HepG2 (cell line): ENCODE data around the gene SLITRK6. TPM values are rescaled to one million over a fixed set of nuclear protein-coding genes. Genes with fewer than 3 reads are reported as not detected.

ENCODE experiments used
- ATAC-seq: fragments of 200-7000 bp; cut with Tn5 transposase; 3 replicates; pipeline ENCODE4 v1.9.1; 2020; ENCODE audit warnings: mild to moderate bottlenecking, moderate library complexity
- BruUV-seq: library from RNA; stranded (reverse); fragments of 400-500 nt; replicated peaks from 2 replicates; lab custom pipeline; 2021; lab: Mats Ljungman, UMichigan
- CTCF ChIA-PET: fragments of 300-600 bp; formaldehyde crosslinking; extraction: SDS; loops from one replicate; lab custom pipeline; 2021; ENCODE audit warnings: low total read pairs, inconsistent platforms, low intra/inter-chr PET ratio; lab: Yijun Ruan, JAX
- POLR2A ChIA-PET: fragments of 350-600 bp; sonication (Branson Sonifier 250); formaldehyde crosslinking; loops from one replicate; lab custom pipeline; 2020; ENCODE audit warnings: antibody characterized with exemption, inconsistent platforms; lab: Yijun Ruan, JAX
- DNase-seq: peaks from one replicate; pipeline ENCODE4 v3.0.0-alpha.2; 2015; ENCODE audit warnings: low spot score
- FAIRE-seq: peaks from 3 replicates; lab custom pipeline; 2011; peaks lifted over from hg19 to GRCh38; lab: Jason Lieb, UNC
- H2AFZ ChIP-seq: one replicate; pipeline ENCODE4 v1.6.1; 2011; ENCODE audit warnings: low read length, inconsistent platforms
- H3K27ac ChIP-seq: fragments of 300-600 bp; 3 replicates; pipeline ENCODE4 v1.8.0; 2011; ENCODE audit warnings: mixed run types, mild to moderate bottlenecking, mixed read lengths, low read length, inconsistent platforms; ENCODE audit not compliant: insufficient read depth; ENCODE audit errors: extremely low read length
- H3K27me3 ChIP-seq, 2 experiments: fragments of 200-600 bp in 1 of 2; 2 replicates in 1 of 2; 3 replicates in 1 of 2; pipeline versions ENCODE4 v1.6.0 to v1.8.0; 2011; ENCODE audit warnings: low read length in 2 of 2, mild to moderate bottlenecking in 2 of 2, moderate library complexity in 2 of 2, inconsistent platforms in 1 of 2; ENCODE audit not compliant: insufficient read depth in 2 of 2, control insufficient read depth in 1 of 2
- H3K36me3 ChIP-seq, 2 experiments: fragments of 200-600 bp in 1 of 2; replicated peaks in 1 of 2; 2 replicates in 1 of 2; 3 replicates in 1 of 2; pipeline versions ENCODE4 v1.5.1 to v1.8.0; 2011; ENCODE audit warnings: low read length in 2 of 2, inconsistent platforms in 1 of 2; ENCODE audit not compliant: insufficient read depth in 2 of 2, control insufficient read depth in 1 of 2
- H3K4me1 ChIP-seq: 2 replicates; pipeline ENCODE4 v1.5.1; 2012; ENCODE audit warnings: low read length, inconsistent platforms; ENCODE audit not compliant: insufficient read depth
- H3K4me2 ChIP-seq: 2 replicates; pipeline ENCODE4 v1.6.0; 2011; ENCODE audit warnings: low read depth, low read length, inconsistent platforms
- H3K4me3 ChIP-seq, 3 experiments: fragments of 200-600 bp in 1 of 3; sonication (generic), shearing (Covaris generic) in 1 of 3; replicated peaks in 1 of 3; 2 replicates each; pipeline ENCODE4 v1.5.1; 2011 to 2016; ENCODE audit warnings: low read length in 3 of 3, inconsistent platforms in 2 of 3, low read depth in 2 of 3, mild to moderate bottlenecking in 2 of 3, control low read depth in 1 of 3, mixed read lengths in 1 of 3; ENCODE audit not compliant: insufficient read depth in 1 of 3
- H3K79me2 ChIP-seq: one replicate; pipeline ENCODE4 v1.6.1; 2011; ENCODE audit warnings: low read length, inconsistent platforms; ENCODE audit not compliant: insufficient read depth
- H3K9ac ChIP-seq: 2 replicates; pipeline ENCODE4 v1.6.0; 2011; ENCODE audit warnings: mild to moderate bottlenecking, low read depth, low read length, inconsistent platforms; ENCODE audit not compliant: insufficient read depth
- H3K9me3 ChIP-seq: 2 replicates; pipeline ENCODE4 v1.5.1; 2012; ENCODE audit warnings: mild to moderate bottlenecking, low read length
- H4K20me1 ChIP-seq: 2 replicates; pipeline ENCODE4 v1.6.0; 2011; ENCODE audit warnings: inconsistent platforms, mild to moderate bottlenecking, low read length, moderate library complexity; ENCODE audit not compliant: insufficient read depth
- ASH2L ChIP-seq: fragments of 300-600, 200-600 bp; sonication (generic); IDR thresholded peaks from 2 replicates; pipeline ENCODE4 v1.7.0; 2017; ENCODE audit warnings: low read depth, mild to moderate bottlenecking, moderate library complexity, mixed read lengths, low read length; ENCODE audit not compliant: insufficient read length
- GFI1 ChIP-seq: sonication (generic); formaldehyde crosslinking; IDR thresholded peaks from 2 replicates; pipeline ENCODE4 v1.5.0; 2020; ENCODE audit warnings: missing genetic modification reagents, mild to moderate bottlenecking, borderline replicate concordance
- HNRNPK ChIP-seq: fragments of 200-400 bp; formaldehyde crosslinking; IDR thresholded peaks from 2 replicates; pipeline ENCODE4 v1.6.1; 2018; ENCODE audit warnings: low read length, low read depth, moderate library complexity, mild to moderate bottlenecking; ENCODE audit not compliant: poor library complexity, severe bottlenecking
- PRPF4 ChIP-seq: fragments of 200-400 bp; formaldehyde crosslinking; IDR thresholded peaks from 2 replicates; pipeline ENCODE4 v1.6.1; 2016; ENCODE audit warnings: low read length, low read depth; ENCODE audit not compliant: poor library complexity, severe bottlenecking
- RNF2 ChIP-seq: fragments of 450-650 bp; conservative IDR thresholded peaks from 2 replicates; pipeline ENCODE4 v1.6.1; 2016; ENCODE audit warnings: low read depth
- SP140L ChIP-seq: sonication (generic); formaldehyde crosslinking; IDR thresholded peaks from 2 replicates; pipeline ENCODE4 v1.4.0; 2020; ENCODE audit warnings: missing genetic modification reagents, borderline replicate concordance
- SUZ12 ChIP-seq: fragments of 150-350 bp; IDR thresholded peaks from 2 replicates; pipeline ENCODE4 v1.6.1; 2014; ENCODE audit warnings: low read depth, low read length
- ZNF564 ChIP-seq: sonication (generic); formaldehyde crosslinking; IDR thresholded peaks from 2 replicates; pipeline ENCODE4 v1.8.1; 2023; ENCODE audit warnings: mild to moderate bottlenecking, missing genetic modification reagents
- WGBS: methylation state at CpG from one replicate; pipeline ENCODE4 v1.1.6; 2017; ENCODE audit warnings: low lambda C conversion rate; 5-methylcytosine and 5-hydroxymethylcytosine counted together
- in situ Hi-C: cut with HindIII; loops from 2 replicates; pipeline ENCODE4 v1.10.0; 2017; ENCODE audit warnings: low pct_unique_long_range_greater_than_20kb; ENCODE audit not compliant: extremely low pct_ligation_motif_present
- intact Hi-C: fragments of 100-400 bp; cut with micrococcal nuclease; formaldehyde crosslinking; loops from one replicate; pipeline ENCODE4 v1.10.0; 2022; ENCODE audit not compliant: unreplicated experiment
- polyA plus RNA-seq, 8 experiments: library from polyadenylated mRNA; depleted of rRNA in 3 of 8; stranded (reverse) in 7 of 8; unstranded in 1 of 8; fragments of >200 nt; fragmentation: Illumina TruSeq in 4 of 8; extraction: Trizol in 4 of 8; gene quantifications; 2 replicates each; pipeline versions ENCODE4 v1.2.1 to v1.2.3, GENCODE V29; 2011 to 2016; ENCODE audit warnings: low read depth in 4 of 8, missing spikeins in 1 of 8, mixed read lengths in 1 of 8; ENCODE audit not compliant: insufficient read depth in 1 of 8
- total RNA-seq, 5 experiments: library from RNA; depleted of rRNA; stranded (reverse); fragments of >200 nt; fragmentation: Illumina TruSeq; extraction: Trizol; gene quantifications; 2 replicates each; pipeline ENCODE4 v1.2.3, GENCODE V29; 2016; ENCODE audit warnings: low read depth in 1 of 5
- TF ChIP-seq, protein P1 (sequence below): IDR thresholded peaks from 2 replicates; pipeline ENCODE4 v1.6.1; 2016
- TF ChIP-seq, protein P2 (sequence below): sonication (generic); formaldehyde crosslinking; IDR thresholded peaks from 2 replicates; pipeline ENCODE4 v1.4.0; 2020; ENCODE audit warnings: missing genetic modification reagents

The SLITRK6 gene
- total and polyA plus RNA-seq, 2 of the 13 experiments (the other 11 are each of a cell fraction or from before 2014, with no cell fraction given) = not detected

DNA sequence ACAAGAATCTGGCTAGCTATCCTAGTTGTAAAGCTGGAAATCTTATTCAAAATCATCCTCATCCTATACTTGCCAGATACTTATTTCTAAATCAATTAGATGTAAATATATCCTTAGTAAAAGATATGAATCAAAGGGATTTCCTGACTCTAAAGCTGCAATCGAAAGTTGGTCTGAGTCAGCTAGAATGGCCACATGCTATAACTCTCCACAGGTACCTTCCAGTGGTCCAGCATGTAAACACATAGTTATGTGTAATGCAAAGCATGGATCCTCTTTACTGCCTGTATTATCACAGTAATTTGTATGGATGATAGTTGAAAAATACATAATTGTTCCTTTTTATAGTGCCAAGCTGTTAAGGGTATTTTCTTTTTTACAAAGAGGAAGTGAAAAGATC is 27.4 kb downstream of the SLITRK6 start:
- no peaks in the 10 kb centered on the region for H3K36me3 ChIP-seq
- CTCF ChIA-PET = no interaction called here
- no TSS peak for BruUV-seq
- in situ Hi-C loops = no loop called here
- WGBS = 0% methylated on average over 1 of the region's 1 CpG
- H2AFZ ChIP-seq = no peak overlapping the region
- no peaks in the 10 kb centered on the region for H4K20me1 ChIP-seq
- intact Hi-C loops = no loop called here
- no peak overlapping the region for H3K4me3 ChIP-seq
- H3K9me3 ChIP-seq = no peaks in the 10 kb centered on the region
- FAIRE-seq = no peak
- H3K79me2 ChIP-seq = no peaks in the 10 kb centered on the region
- ATAC-seq = no peak
- DNase-seq = no peak
- no peak overlapping the region for H3K27ac ChIP-seq
- H3K4me2 ChIP-seq = no peak overlapping the region
- H3K9ac ChIP-seq = no peak overlapping the region
- POLR2A ChIA-PET = no interaction called here
- H3K27me3 ChIP-seq = no peaks in the 10 kb centered on the region
- no peaks in the 10 kb centered on the region for H3K4me1 ChIP-seq
- no peak for TF ChIP-seq GFI1 (CRISPR knock-in tag)
- TF ChIP-seq ZNF564 (CRISPR knock-in tag) = no peak
- TF ChIP-seq, protein P1, sequence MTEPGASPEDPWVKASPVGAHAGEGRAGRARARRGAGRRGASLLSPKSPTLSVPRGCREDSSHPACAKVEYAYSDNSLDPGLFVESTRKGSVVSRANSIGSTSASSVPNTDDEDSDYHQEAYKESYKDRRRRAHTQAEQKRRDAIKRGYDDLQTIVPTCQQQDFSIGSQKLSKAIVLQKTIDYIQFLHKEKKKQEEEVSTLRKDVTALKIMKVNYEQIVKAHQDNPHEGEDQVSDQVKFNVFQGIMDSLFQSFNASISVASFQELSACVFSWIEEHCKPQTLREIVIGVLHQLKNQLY (CRISPR knock-in tag) = no peak
- no peak for TF ChIP-seq PRPF4
- TF ChIP-seq SUZ12 = no peak
- TF ChIP-seq RNF2 = no peak
- TF ChIP-seq, protein P2, sequence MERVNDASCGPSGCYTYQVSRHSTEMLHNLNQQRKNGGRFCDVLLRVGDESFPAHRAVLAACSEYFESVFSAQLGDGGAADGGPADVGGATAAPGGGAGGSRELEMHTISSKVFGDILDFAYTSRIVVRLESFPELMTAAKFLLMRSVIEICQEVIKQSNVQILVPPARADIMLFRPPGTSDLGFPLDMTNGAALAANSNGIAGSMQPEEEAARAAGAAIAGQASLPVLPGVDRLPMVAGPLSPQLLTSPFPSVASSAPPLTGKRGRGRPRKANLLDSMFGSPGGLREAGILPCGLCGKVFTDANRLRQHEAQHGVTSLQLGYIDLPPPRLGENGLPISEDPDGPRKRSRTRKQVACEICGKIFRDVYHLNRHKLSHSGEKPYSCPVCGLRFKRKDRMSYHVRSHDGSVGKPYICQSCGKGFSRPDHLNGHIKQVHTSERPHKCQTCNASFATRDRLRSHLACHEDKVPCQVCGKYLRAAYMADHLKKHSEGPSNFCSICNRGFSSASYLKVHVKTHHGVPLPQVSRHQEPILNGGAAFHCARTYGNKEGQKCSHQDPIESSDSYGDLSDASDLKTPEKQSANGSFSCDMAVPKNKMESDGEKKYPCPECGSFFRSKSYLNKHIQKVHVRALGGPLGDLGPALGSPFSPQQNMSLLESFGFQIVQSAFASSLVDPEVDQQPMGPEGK = no peak
- TF ChIP-seq HNRNPK = no peak
- TF ChIP-seq ASH2L = no peak
- no peak for TF ChIP-seq SP140L
